KMS-11 (cell line): ENCODE results near the gene OR51A2.
"Not testable (repeated sequence)": the region's sequence is repeated elsewhere in the genome, so short reads cannot be mapped to it uniquely, and the experiment has no call there.

Experiments used
- H2AFZ ChIP-seq: fragments of 200-600 bp; sonication (generic); 2 replicates; pipeline ENCODE4 v1.6.1; 2016; ENCODE audit warnings: antibody characterized with exemption, mixed run types, low read depth
- H3K27ac ChIP-seq: fragments of 200-600 bp; sonication (generic); 2 replicates; pipeline ENCODE4 v1.6.1; 2016; ENCODE audit warnings: mild to moderate bottlenecking, mixed run types
- H3K27me3 ChIP-seq: fragments of 200-600 bp; sonication (generic); 2 replicates; pipeline ENCODE4 v1.6.1; 2017; ENCODE audit warnings: mild to moderate bottlenecking, low read depth, mixed run types, moderate library complexity; ENCODE audit not compliant: insufficient read depth
- H3K36me3 ChIP-seq: fragments of 200-600 bp; sonication (generic); 2 replicates; pipeline ENCODE4 v1.6.1; 2017; ENCODE audit warnings: mild to moderate bottlenecking, mixed run types; ENCODE audit not compliant: insufficient read depth
- H3K4me1 ChIP-seq: fragments of 200-600 bp; sonication (generic); 2 replicates; pipeline ENCODE4 v1.6.1; 2016; ENCODE audit warnings: mild to moderate bottlenecking, low read depth, mixed run types; ENCODE audit not compliant: poor library complexity, severe bottlenecking
- H3K4me2 ChIP-seq: fragments of 200-600 bp; sonication (generic); 2 replicates; pipeline ENCODE4 v1.7.0; 2016; ENCODE audit warnings: mild to moderate bottlenecking, mixed run types
- H3K4me3 ChIP-seq: fragments of 200-600 bp; sonication (generic); IDR thresholded peaks from 2 replicates; pipeline ENCODE4 v1.6.1; 2017; ENCODE audit warnings: low read depth, low read length, mixed read lengths; ENCODE audit not compliant: insufficient read depth
- H3K79me2 ChIP-seq: fragments of 200-600 bp; sonication (generic); 2 replicates; pipeline ENCODE4 v1.6.1; 2016; ENCODE audit warnings: low read depth, mixed run types; ENCODE audit not compliant: insufficient read depth
- H3K9ac ChIP-seq: fragments of 200-600 bp; sonication (generic); 2 replicates; pipeline ENCODE4 v1.6.1; 2016; ENCODE audit warnings: mild to moderate bottlenecking, mixed run types
- H4K20me1 ChIP-seq: fragments of 200-600 bp; sonication (generic); 2 replicates; pipeline ENCODE4 v1.6.1; 2016; ENCODE audit warnings: mild to moderate bottlenecking, mixed run types; ENCODE audit not compliant: insufficient read depth
- CTCF ChIP-seq: fragments of 200-600 bp; sonication (generic); conservative IDR thresholded peaks from 2 replicates; pipeline ENCODE4 v1.6.1; 2017; ENCODE audit warnings: low read depth, mild to moderate bottlenecking, antibody characterized with exemption, low read length, moderate library complexity, mixed read lengths

OR51A2 gene

GRCh38 chr11:4955613-4956012 is at the start of gene OR51A2:
OR51A2 (minus strand) TSS chr11:4955713; CDS start chr11:4955713, 0 bp downstream.
- not testable (repeated sequence) for H3K36me3 ChIP-seq, H3K4me3 ChIP-seq, H4K20me1 ChIP-seq, H3K79me2 ChIP-seq, H3K27me3 ChIP-seq, H3K27ac ChIP-seq, H3K4me1 ChIP-seq, H2AFZ ChIP-seq, H3K9ac ChIP-seq, H3K4me2 ChIP-seq

GRCh38 chr11:5004424-5005274 is 49.1 kb upstream of the OR51A2 start:
- H3K27ac ChIP-seq: no peak overlapping the region
- H3K4me1 ChIP-seq: no peaks in the 10 kb centered on the region
- no peaks in the 10 kb centered on the region for H3K27me3 ChIP-seq
- H3K4me3 ChIP-seq: no peak overlapping the region
- no peaks in the 10 kb centered on the region for H3K36me3 ChIP-seq
- no peaks in the 10 kb centered on the region for H4K20me1 ChIP-seq
- no peak overlapping the region for H3K9ac ChIP-seq
- peak; percentile 80 for TF ChIP-seq CTCF
- no peaks in the 10 kb centered on the region for H3K79me2 ChIP-seq
- H2AFZ ChIP-seq: no peak overlapping the region
- H3K4me2 ChIP-seq: no peak overlapping the region

GRCh38 chr11:4994551-4994950 is 39.0 kb upstream of the OR51A2 start, which contains the start of gene OR51L1:
OR51L1 (plus strand) TSS chr11:4994851; CDS start chr11:4998983, 4,132 bp downstream.
- H3K36me3 ChIP-seq: no peaks in the 10 kb centered on the region
- no peak within 1 kb of the TSS for H3K4me3 ChIP-seq
- H3K4me1 ChIP-seq: no peaks in the 10 kb centered on the region

GRCh38 chr11:4991060-4991459 is 35.5 kb upstream of the OR51A2 start:
- Histone ChIP-seq H2AFZ (no peak overlapping the region), H3K79me2 (no peaks in the 10 kb centered on the region), H3K4me2 (no peak overlapping the region), H3K27me3 (no peaks in the 10 kb centered on the region), H4K20me1 (no peaks in the 10 kb centered on the region), H3K9ac (no peak overlapping the region), H3K36me3 (no peaks in the 10 kb centered on the region), H3K4me1 (no peaks in the 10 kb centered on the region), H3K27ac (no peak overlapping the region), H3K4me3 (no peak overlapping the region)
- no peak for TF ChIP-seq CTCF

More at GRCh38 chr11:4994551-4994950, 39.0 kb upstream of the OR51A2 start, which contains the start of gene OR51L1:
- no peak within 1 kb of the TSS for H3K4me2 ChIP-seq
- no peak within 1 kb of the TSS for H3K9ac ChIP-seq
- H4K20me1 ChIP-seq: no peaks in the 10 kb centered on the region
- no peak within 1 kb of the TSS for H3K27ac ChIP-seq
- no peaks in the 10 kb centered on the region for H3K27me3 ChIP-seq
- no peak for TF ChIP-seq CTCF
- no peak within 1 kb of the TSS for H2AFZ ChIP-seq
- H3K79me2 ChIP-seq: no peaks in the 10 kb centered on the region

GRCh38 chr11:4983841-4984240 is 28.3 kb upstream of the OR51A2 start:
- Histone ChIP-seq H3K36me3 (no peaks in the 10 kb centered on the region), H3K4me2 (no peak overlapping the region), H3K27ac (no peak overlapping the region), H3K27me3 (no peaks in the 10 kb centered on the region), H3K4me3 (no peak overlapping the region), H2AFZ (no peak overlapping the region), H3K9ac (no peak overlapping the region), H3K4me1 (no peaks in the 10 kb centered on the region), H4K20me1 (no peaks in the 10 kb centered on the region), H3K79me2 (no peaks in the 10 kb centered on the region)
- TF ChIP-seq CTCF: no peak
